Adipose tissue (tissue), 3 donors: ENCODE results near the gene UST. TPM values are rescaled to one million over a fixed set of nuclear protein-coding genes. Genes with fewer than 3 reads are reported as not detected.

Experiments used
- H3K27ac ChIP-seq: one replicate; pipeline ENCODE4 v1.5.1; 2013; ENCODE audit warnings: low read depth, low read length
- WGBS, 3 donors: extraction: QIAGEN DNeasy Blood & Tissue Kit; methylation state at CpG; one replicate each; pipeline ENCODE4 v1.1.7; 2013; 5-methylcytosine and 5-hydroxymethylcytosine counted together
- polyA plus RNA-seq, 3 donors: library from polyadenylated mRNA; stranded (reverse); fragments of 200-250 nt; gene quantifications; one replicate each; pipeline ENCODE4 v1.2.3, GENCODE V29; 2013
- donor health status: healthy with polysubstance abuse.
- donor health status: Bipolar disorder and iron deficiency.
- donor health status: healthy.

Gene UST
- polyA plus RNA-seq, 3 donors: 2.4 to 17.9 (median 6.5) TPM

DNA sequence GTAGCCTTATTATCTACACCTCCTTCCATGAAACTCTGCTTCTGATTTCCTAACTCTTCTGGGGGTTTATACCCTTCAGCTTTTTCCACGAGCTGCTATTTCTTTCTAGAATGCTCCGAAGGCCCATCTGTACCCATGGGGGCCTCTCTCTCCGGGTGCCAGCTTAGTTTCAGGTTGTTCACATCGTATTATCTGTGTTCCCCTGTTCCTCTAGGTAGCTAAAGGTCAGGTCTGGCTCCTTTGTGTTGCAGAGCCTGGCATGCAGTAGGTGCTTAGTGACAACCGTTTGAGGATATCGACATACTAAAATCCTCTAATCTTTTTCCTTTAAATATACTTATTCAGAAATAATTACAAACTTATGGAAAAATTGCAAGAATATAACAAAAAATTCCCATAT, 73.0 kb downstream of the UST start:
- no peak overlapping the region for H3K27ac ChIP-seq
- 81 to 87% (median 83%) methylated on average over 6 of the region's 6 CpGs for WGBS, 3 donors

DNA sequence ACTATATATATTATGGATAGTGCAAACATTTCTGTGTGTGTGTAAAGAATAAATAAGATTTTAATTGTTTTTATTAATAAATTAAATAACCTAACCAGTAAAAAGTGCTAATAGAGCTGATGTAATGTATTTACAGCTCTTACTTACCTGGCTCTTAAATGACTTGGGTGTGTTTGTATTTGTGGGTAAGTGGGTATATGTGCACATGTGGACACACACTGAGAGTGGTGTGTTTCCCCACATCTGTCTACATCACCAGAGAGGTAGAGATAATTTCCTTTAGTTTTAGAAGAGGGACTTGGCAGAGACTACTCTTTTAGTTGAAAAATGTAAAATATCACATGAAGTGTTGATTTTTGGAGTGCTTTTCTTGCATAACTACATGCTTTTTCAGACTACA, 76.0 kb downstream of the UST start:
- no peak overlapping the region for H3K27ac ChIP-seq

DNA sequence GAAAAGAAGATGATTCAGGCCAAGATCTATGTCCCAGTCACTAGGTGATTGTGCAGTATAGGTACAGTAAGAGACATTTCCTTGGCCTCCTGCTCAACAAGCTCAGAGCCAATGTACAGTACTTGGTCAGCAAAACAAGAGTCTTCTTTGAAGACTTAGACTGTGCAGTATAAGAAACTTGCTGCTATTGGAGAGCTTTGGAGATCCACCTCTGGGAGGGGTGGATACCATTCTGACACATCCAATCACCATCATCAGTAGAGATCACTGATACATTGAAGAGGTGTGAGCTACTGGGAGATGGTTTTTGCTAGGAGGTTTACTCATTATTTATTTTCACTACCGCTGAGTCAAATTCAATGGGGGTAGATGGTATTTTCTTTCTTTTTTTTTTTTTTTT, 77.5 kb downstream of the UST start:
- WGBS, 3 donors: 95 to 100% (median 98%) methylated on average over 1 of the region's 1 CpG

DNA sequence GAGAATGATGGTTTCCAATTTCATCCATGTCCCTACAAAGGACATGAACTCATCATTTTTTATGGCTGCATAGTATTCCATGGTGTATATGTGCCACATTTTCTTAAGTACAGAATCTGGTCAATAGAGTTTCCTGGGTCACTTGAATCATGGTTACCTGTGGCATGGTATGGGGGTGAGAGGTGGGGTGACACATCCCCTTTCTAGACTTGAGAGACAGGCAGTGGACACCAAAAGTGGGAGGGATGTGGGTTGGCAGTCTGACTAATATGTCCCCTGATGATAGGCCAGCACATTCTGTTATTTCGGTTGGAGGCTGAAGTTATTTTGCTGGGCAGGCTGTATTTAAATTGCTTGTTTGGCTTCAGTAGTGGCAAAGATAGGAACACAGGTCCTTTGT, 78.1 kb downstream of the UST start:
- H3K27ac ChIP-seq: no peak overlapping the region
- 77 to 95% (median 85%) methylated on average over 1 of the region's 1 CpG for WGBS, 3 donors

More for the DNA sequence above, 77.5 kb downstream of the UST start:
- no peak overlapping the region for H3K27ac ChIP-seq

DNA sequence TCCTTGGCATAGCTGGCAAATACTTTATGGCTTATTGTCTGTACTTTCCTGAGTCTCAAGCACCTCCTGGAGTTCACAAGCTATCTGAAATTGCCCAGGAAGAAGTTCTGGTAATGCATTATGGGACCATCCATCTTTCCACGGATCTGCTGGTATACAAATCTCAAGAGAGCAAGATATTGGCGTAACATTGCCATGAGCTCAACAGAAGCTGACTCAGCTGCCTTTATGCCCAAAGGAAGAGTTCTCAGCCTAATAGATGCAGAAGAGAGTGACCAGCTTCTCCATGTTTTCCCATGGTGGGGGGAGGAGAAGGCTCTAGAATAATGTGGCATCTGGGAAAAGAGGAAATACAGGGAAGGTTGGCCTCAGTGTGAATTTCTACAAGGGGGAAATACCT, 78.7 kb downstream of the UST start:
- H3K27ac ChIP-seq: no peak overlapping the region
- WGBS, 3 donors: 71 to 83% (median 72%) methylated on average over 2 of the region's 2 CpGs

DNA sequence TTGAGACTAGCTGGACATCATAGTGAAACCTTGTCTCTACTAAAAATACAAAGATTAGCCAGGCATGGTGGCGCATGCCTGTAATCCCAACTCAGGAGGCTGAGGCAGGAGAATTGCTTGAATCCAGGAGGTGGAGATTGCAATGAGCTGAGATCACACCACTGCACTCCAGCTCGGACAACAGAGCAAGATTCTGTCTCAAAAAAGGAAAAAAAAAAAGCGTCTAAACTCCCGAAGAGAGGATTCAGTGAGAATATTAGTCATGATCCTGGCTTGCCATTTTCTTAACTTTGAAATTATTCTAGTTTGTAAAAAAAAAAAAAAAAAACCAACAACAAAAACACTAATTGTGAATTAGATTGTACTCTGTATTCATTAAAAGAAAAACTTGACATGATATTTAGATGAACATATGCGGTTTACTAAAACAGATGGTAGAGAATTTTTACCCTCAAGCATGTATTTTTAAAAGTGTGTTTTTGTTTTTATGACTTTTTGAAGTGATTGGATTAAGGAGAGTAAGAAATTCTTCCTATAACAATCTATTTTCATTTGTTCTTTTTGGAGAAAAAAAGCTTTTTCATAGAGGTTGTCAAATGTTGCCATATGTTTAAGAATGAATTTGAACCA, 80.7 kb downstream of the UST start:
- no peak overlapping the region for H3K27ac ChIP-seq
- WGBS, 3 donors: 76 to 90% (median 78%) methylated on average over 5 of the region's 5 CpGs

DNA sequence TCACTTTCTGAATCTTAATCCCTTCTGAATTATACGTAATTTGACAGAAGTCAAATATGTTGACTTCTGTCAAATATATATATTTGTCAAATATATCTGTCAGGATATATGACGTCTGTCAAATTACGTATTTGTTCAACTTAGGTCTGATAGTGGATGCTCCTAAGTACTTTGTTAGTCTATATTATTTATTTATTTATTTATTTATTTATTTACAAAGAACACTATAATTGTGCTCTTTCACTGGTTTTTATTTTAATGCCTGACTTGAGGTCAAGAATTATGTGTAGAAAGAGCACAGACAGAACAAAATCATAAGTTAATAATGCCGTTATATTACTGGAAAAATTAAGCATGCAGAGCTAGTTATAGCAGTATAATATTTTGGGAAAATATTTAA, 81.2 kb downstream of the UST start:
- H3K27ac ChIP-seq: no peak overlapping the region
- WGBS, 3 donors: 87 to 96% (median 95%) methylated on average over 4 of the region's 4 CpGs

DNA sequence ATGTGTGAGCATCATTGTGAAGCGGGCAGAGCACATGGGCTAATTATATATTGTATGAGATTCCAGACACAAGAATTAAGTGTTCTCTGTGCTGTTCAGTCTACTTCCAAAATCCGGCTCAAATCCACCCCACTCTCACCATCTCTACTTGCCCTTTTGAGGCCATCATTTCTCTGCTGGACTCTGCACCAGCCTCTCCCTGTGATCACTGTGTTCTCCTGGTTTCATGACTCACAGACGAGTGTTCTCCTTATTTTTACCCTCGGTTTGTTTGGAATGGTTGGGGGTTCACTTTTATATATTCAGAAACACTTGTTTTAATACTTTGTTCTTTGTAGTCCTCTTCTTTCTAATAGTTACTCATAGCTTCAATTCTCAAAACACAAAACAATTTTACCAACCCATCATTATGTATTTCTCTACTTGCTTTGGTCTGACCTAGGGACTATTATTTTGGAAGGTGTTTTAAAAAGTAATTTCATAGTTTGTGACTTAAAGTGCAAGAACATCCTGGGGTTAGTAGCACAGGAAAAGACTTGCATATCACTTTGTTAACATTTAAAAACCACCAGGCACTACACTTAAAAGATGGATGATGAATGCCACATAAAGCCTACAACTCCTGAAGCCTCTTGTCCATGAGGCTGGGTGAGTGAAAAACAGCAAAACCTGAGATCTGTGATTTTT, 82.7 kb downstream of the UST start:
- 92 to 96% (median 93%) methylated on average over 4 of the region's 4 CpGs for WGBS, 3 donors
- no peak overlapping the region for H3K27ac ChIP-seq

DNA sequence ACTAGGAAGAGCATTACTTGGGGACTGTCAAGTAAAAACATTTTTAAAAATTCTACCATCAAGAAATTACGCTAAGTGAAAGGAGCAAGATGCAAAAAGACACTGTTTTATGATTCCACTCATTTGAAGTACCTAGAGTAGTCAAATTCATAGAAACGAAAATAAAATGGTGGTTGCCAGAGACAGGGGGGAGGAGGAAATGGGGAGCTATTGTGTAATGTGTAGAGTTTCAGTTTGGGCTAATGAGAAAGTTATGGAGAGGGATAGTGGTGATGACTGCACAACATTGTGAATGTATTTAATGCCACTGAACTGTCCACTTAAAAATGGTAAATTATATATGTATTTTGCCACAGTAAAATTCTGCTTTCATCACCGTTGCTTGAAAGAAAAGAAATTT, 83.8 kb downstream of the UST start:
- 82 to 83% (median 83%) methylated on average over 3 of the region's 3 CpGs for WGBS, 3 donors
- no peak overlapping the region for H3K27ac ChIP-seq

DNA sequence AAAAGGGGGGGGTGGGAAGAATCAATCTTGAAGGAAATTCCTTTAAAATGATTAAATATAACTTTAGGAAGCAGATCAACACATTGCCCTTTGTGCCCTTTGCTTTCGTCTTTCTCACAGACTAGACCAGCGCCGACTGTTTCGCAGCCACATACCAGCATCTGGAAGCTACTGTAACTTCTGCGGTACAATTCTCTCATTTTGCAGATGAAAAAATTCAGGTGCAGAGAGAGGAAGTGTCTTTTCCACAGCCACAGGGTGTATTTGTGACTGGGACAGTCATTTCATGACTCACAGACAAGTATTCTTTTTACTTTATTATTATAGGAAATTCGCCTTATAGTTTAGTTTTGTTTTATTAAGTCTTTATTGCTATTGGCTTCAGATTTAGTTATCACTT, 84.2 kb downstream of the UST start:
- WGBS, 3 donors: 87 to 93% (median 89%) methylated on average over 6 of the region's 6 CpGs
- no peak overlapping the region for H3K27ac ChIP-seq

DNA sequence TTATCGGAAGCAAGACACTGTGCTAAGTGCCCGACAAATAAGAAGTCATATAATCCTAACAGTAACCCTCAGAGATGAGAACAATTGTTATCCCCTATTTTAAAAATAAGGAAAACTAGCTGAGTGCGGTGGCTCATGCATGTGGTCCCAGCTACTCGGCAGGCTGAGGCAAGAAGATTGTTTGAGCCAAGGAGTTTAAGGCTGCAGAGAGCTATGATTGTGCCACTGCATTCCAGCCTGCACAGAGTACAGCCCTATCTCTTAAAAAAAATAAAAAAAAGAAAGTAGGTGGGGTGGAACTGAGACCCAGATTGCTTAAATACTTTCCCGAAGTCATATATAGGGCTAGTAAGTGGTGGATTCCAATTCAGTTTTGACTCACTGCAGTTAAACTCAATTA, 84.7 kb downstream of the UST start:
- whole genome bisulfite sequencing, 3 donors: 74 to 92% (median 76%) methylated on average over 5 of the region's 5 CpGs
- H3K27ac ChIP-seq: no peak overlapping the region

DNA sequence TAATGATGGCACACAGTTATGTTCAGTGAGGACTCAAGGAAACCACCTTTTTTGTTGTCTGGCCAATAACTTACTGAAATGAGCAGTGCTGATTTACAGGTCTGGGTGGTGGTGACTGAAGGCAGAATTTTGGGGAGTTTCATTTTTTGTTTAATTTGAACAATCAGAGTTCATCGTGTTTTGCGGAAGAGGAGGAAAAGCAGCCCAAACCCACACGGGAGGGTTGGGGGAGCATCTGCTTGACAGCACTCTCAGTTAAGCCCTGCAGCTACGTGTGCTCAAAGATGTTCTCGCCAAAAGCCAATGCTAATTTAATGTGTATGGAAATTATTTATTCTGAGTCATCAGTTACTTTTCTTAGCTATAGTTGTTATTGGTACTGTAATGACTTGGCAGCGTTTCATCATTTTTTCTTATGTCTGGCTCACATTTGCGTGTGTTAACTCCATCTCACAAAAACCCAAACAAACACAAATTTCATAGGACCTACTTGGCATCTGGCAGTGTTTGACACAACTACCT, 89.2 kb downstream of the UST start:
- WGBS, 3 donors: 60 to 86% (median 69%) methylated on average over 7 of the region's 7 CpGs
- H3K27ac ChIP-seq: no peak overlapping the region

DNA sequence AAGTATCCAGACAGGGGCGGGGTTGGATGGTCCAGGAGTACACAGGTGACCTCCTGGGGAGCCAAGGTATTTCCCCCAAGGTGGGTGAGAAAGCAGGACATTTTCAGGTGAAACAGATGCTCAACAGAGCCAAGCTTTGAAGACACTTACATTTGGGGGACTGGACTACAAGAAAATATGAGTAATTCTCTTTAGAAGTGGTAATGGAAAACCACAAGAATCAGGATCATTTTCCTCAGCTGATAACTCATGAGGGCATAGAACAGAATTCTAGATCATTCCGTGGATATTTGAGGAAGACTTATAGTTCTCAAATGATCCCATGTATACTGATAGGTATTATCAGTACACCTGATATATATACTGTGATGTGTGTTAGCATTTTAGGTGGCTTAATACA, 89.9 kb downstream of the UST start:
- WGBS, 3 donors: 91 to 97% (median 96%) methylated on average over 2 of the region's 2 CpGs
- H3K27ac ChIP-seq: no peak overlapping the region

DNA sequence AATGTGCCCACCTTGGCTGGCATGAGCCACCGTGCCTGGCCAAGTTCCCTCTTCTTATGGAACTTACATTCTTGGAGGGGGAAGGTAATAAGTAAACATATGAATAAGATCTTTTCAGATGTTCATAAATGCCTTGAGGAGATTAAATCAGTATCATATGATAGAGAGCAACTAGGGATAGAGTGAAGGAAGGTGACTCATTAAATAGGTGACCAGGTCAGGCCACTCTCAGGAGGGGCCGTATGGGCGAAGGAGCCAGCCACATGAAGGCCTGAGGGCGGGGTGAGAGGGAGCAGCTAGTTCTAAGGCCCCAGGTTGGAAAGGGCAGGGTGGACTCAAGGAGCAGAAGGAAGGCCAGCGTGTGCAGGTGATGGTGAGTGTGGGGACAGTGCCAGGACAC, 91.1 kb downstream of the UST start:
- no peak overlapping the region for H3K27ac ChIP-seq
- 83 to 94% (median 91%) methylated on average over 5 of the region's 5 CpGs for WGBS, 3 donors

DNA sequence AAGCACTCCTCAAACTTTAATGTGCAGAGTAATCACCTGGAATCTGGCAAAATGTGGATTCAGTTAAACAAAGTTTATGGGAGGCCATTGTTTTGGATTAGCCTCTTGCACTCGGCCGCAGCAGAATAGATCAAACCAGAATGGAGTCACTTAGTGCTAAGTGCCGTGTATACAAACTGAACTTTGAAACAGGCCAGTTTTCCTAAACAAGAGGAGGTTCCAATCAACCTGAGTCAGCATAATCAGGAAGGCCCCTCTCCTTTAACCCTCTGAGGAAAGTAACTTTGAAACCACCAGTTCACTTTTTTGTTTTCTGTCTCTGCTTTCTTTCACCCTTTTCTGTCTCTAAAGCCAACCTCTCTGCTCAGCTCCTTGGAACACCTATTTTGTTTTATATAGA, 92.2 kb downstream of the UST start:
- WGBS, 3 donors: 81 to 84% (median 82%) methylated on average over 3 of the region's 3 CpGs
- no peak overlapping the region for H3K27ac ChIP-seq

DNA sequence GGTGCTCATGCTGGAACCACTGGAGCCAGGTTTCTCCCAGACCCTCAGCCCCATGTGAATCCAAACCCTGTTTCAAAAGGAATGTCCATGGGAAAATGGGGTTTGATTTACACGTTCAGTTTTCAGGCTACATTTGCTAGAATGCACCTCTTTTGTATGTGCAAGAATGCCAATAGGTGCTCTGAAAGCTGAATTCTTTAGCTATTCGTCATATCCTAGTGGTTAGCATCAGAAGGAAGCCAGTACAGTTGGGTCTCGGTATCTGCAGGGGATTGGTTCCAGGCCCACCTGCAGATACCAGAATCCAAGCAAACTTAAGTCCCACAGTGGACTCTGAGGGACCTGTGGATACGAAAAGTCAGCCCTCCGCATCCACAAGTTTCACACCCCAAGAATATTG, 93.4 kb downstream of the UST start:
- WGBS, 3 donors: 87 to 92% (median 88%) methylated on average over 5 of the region's 5 CpGs
- no peak overlapping the region for H3K27ac ChIP-seq

DNA sequence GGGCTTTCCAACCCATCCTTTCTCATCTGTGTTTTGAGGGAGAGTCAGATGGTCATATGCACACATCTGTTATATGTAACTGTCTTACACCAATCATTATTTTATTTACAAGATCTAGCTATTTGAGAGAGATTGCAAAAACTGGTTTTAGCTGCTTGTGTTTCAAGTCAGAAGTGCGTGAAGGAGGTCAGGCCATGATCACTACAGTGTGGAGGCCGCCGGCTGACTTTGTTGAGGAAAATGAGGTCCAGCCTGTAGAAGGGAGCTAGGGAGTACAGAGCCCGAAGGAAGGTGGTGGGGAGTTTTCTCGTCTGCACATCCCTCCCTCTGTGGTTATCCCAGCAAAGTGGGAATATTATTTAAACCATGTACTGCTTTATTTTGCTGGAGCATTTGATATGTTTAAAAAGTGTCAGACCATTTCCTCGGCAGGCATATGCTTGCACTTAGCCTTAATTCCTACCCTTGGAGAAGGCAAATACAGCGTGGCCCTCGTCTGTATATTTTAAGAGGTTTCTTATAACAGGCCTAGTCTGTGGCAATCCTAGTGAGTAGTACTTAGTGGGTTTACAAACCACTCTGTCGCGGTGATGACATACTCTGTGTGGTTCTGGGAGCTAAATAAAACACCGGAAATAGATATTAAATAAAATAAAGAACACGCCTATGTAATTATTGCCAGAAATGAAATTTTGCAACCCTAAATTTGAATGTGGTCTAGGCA, 95.6 kb downstream of the UST start:
- WGBS, 3 donors: 91 to 95% (median 92%) methylated on average over 12 of the region's 12 CpGs
- no peak overlapping the region for H3K27ac ChIP-seq

DNA sequence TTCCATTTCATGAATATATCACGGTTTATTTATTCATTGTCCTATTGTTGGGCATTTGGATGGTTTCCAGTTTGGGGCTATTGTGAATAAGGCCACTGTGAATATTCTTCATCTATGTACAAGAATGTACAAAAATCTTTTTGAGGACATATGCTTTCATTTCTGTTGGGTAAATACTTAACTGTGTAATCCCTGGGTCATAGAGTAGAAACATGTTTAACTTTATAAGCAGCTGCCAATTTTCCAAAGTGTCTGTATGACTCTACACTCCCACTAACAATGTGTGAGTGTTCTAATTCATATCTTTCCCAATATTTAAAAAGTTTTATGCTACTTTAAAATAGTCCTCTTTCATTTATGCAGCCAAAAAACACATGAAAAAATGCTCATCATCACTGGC, 98.6 kb downstream of the UST start:
- 70 to 76% (median 71%) methylated on average over 1 of the region's 1 CpG for WGBS, 3 donors
- H3K27ac ChIP-seq: no peak overlapping the region
